SJSA1 (cell line): ENCODE results near the gene ITPR2. TPM values are rescaled to one million over a fixed set of nuclear protein-coding genes. Genes with fewer than 3 reads are reported as not detected.
A peak's percentile ranks its signal among the peaks of the same experiment; 100 is the strongest.
"Not testable (repeated sequence)": the region's sequence is repeated elsewhere in the genome, so short reads cannot be mapped to it uniquely, and the experiment has no call there.

Experiments used
- DNase-seq, 2 experiments: peaks; one replicate each; pipeline ENCODE4 v3.0.0-alpha.2; 2015 to 2020; ENCODE audit warnings: low spot score in 2 of 2, low read depth in 1 of 2
- H3K27ac ChIP-seq: fragments of 250-450 bp; sonication (Bioruptor Pico); 2 replicates; pipeline ENCODE4 v1.5.1; 2020; ENCODE audit warnings: mild to moderate bottlenecking, moderate library complexity
- H3K27me3 ChIP-seq: fragments of 250-450 bp; sonication (Bioruptor Pico); replicated peaks from 2 replicates; pipeline ENCODE4 v1.5.1; 2020; ENCODE audit warnings: mild to moderate bottlenecking, moderate library complexity
- H3K36me3 ChIP-seq: fragments of 250-450 bp; sonication (Bioruptor Pico); 2 replicates; pipeline ENCODE4 v1.5.1; 2020; ENCODE audit warnings: mild to moderate bottlenecking
- H3K4me1 ChIP-seq: fragments of 250-450 bp; sonication (Bioruptor Pico); replicated peaks from 2 replicates; pipeline ENCODE4 v1.6.1; 2021; ENCODE audit warnings: mild to moderate bottlenecking
- H3K4me3 ChIP-seq: fragments of 250-450 bp; sonication (Bioruptor Pico); 2 replicates; pipeline ENCODE4 v1.5.1; 2020; ENCODE audit warnings: mild to moderate bottlenecking
- H3K9me3 ChIP-seq: fragments of 250-450 bp; sonication (Bioruptor Pico); replicated peaks from 2 replicates; pipeline ENCODE4 v1.5.1; 2020; ENCODE audit warnings: mild to moderate bottlenecking
- total RNA-seq: library from RNA; depleted of rRNA; stranded (reverse); fragments of >200 nt; shearing (Covaris generic); gene quantifications from 2 replicates; pipeline ENCODE4 v1.2.3, GENCODE V29; 2014

The ITPR2 gene
- total RNA-seq, 1 experiment from 2014 or later, result 82.3 TPM

DNA sequence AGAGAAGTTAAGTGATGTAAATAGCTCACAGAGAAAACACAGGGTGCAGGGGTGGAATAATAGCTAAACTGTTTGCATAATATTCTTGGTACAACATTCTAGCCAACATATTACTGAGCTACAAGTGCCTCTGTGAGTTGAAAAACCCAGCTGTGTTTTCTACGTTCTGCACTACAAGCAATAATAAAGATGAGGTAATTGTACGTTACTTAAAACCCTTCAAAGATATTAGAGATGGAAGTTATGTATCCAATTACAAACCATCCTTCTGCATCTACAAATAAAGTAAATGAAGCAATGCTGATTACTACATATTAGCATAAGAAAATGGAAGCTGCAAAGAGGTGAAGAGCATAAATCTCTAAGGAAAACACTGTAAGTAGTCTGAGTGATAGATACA, 366.3 kb downstream of the ITPR2 start:
- H3K27me3 ChIP-seq, result no peaks in the 10 kb centered on the region
- H3K36me3 ChIP-seq, result peaks cover 22% of the 10 kb centered on the region
- H3K4me3 ChIP-seq, result no peak overlapping the region
- no peaks in the 10 kb centered on the region for H3K4me1 ChIP-seq
- no peaks in the 10 kb centered on the region for H3K9me3 ChIP-seq
- H3K27ac ChIP-seq, result no peak overlapping the region
- no peak for DNase-seq

DNA sequence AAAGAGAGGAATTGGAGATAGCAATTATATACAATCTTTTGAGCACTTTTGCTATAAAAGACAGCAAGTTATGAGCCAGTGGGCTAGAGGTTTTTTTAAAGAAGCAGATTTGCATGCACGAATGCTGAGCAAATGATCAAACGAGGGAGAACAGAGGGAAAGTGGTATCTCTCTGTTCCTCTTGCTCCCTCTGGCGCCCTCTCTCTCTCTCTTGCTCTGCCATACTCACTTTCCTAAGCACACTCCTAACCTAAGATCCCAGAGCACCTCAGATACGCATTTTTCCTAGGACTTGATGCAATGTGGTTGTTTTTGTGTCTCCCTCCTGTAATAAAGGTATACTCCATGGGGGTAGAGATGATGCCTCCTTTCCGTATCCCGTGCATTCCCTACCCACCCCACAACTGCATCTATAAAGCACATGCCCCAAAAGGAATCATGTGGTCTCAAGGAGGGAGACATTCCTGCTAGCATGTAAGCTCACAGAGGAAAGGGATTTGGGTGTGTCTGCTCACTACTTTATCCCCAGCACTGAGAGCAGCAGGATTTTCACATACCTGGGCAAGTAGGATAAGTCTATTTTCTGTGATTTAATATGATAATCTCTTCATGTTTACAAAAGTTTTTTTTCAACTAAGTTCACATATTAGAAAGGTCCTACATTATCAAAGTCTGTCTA, 367.4 kb downstream of the ITPR2 start:
- H3K27me3 ChIP-seq, result no peaks in the 10 kb centered on the region
- H3K9me3 ChIP-seq, result no peaks in the 10 kb centered on the region
- H3K4me3 ChIP-seq, result no peak overlapping the region
- peaks cover 17% of the 10 kb centered on the region for H3K36me3 ChIP-seq
- no peak overlapping the region for H3K27ac ChIP-seq
- H3K4me1 ChIP-seq, result no peaks in the 10 kb centered on the region
- no peak for DNase-seq

DNA sequence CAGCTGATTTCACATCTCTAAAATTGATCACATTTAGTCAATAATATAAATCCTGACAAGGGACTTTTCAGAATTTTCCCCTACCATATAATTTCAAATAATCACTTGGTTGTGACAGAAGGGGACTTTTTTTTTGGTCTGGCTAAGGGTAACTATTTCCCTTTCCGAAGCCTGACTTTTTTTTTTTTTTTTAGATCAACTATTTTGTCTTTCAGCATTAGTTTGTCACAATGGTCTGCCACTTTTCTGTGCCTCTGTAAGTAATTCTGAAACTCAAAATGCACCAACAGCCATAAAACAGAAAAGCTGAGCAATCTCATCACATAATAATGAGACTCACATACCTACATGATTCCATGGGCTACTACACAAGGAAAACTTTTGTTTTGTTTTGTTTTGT, 371.2 kb downstream of the ITPR2 start:
- H3K27me3 ChIP-seq, result no peaks in the 10 kb centered on the region
- H3K4me3 ChIP-seq, result no peak overlapping the region
- H3K4me1 ChIP-seq, result no peaks in the 10 kb centered on the region
- no peak overlapping the region for H3K27ac ChIP-seq
- no peaks in the 10 kb centered on the region for H3K9me3 ChIP-seq
- peaks cover 24% of the 10 kb centered on the region for H3K36me3 ChIP-seq
- DNase-seq, result no peak

DNA sequence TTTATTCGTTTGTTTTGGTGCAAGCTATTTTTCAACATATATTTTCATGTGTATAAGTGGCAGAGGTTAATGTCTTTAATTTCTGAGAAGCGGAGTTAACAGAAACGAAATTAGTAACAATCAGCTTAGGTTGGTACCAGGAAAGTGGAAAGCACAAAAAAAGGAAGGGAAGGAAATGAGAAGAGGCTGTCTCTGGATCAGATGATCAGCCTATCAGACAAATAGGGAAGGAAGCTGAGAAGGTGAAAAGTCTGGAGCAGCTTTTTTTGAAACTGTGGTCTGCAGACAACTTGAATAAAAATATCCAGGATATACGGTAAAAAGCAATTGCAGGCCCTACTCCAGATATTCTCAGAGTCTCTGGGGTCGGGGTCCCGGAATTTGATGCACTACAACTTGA, 372.6 kb downstream of the ITPR2 start:
- H3K27me3 ChIP-seq, result no peaks in the 10 kb centered on the region
- H3K9me3 ChIP-seq, result no peaks in the 10 kb centered on the region
- no peaks in the 10 kb centered on the region for H3K4me1 ChIP-seq
- no peak for DNase-seq
- no peak overlapping the region for H3K4me3 ChIP-seq
- no peak overlapping the region for H3K27ac ChIP-seq
- peaks cover 17% of the 10 kb centered on the region for H3K36me3 ChIP-seq

DNA sequence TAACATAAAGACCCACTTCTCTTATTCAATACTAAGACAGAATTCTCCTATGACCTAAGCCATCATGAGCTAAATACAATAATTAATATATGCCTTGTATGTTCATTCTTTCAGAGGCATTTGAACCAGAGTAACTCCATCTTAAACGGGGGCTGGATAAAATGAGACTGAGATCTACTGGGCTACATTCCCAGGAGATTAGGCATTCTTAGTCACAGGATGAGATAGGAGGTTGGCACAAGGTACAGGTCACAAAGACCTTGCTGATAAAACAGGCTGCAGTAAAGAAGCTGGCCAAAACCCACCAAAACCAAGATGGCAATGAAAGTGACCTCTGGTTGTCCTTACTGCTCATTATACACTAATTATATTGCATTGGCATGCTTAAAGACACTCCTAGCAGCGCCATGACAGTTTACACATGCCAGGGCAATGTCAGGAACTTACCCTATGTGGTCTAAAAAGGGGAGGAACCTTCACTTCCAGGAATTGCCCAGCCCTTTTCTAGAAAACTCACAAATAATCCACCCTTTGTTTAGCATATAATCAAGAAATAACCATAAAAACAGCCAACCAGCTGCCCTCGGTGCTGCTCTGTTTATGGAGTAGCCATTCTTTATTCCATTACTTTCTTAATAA, 376.9 kb downstream of the ITPR2 start:
- Histone ChIP-seq H3K4me3 (no peak overlapping the region), H3K27ac (no peak overlapping the region), H3K36me3 (peaks cover 16% of the 10 kb centered on the region), H3K27me3 (no peaks in the 10 kb centered on the region), H3K9me3 (no peaks in the 10 kb centered on the region), H3K4me1 (no peaks in the 10 kb centered on the region)
- no peak for DNase-seq

DNA sequence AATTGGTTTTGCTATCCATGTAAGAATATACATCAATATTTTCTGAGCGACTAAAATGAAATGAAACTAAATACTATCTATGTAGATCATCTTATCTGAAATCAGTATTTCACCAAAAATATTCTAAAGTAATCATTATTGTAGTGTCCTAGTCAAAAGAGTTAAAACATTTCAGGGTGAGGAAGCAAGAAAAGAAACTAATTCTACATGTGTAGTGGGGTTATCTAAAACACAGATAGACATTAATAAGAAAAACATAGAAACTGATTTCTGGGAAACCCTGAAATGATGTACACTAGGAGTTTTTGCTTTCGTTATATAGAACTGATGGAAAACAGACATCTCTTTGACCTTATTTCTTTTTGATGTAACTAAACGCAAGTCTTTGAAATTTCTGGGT, 379.7 kb downstream of the ITPR2 start:
- Histone ChIP-seq H3K27me3 (no peaks in the 10 kb centered on the region), H3K4me3 (no peak overlapping the region), H3K9me3 (no peaks in the 10 kb centered on the region), H3K27ac (no peak overlapping the region), H3K36me3 (peaks cover 18% of the 10 kb centered on the region; the same call in 1 of the 2 replicates), H3K4me1 (no peaks in the 10 kb centered on the region)
- no peak for DNase-seq

DNA sequence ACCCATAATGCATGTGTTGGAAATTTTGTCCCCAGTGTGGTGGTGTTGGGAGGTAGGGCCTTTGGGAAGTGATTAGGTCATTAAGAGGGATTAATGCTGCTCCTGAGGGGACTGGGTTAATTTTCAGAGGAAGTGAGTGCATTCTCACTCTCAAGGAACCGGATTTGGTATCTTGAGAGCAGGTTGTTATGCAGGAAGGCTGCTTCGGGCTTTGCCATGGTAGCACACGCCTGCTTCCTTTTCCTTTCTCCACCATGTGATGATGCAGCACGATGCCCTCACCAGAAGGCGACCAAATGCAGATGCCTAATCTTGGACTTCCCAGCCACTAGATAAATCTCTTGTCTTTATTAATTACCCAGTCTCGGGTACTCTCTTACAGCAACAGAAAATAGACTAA, 380.5 kb downstream of the ITPR2 start:
- DNase-seq, result no peak
- peaks cover 14% of the 10 kb centered on the region; the same call in 1 of the 2 replicates for H3K36me3 ChIP-seq

DNA sequence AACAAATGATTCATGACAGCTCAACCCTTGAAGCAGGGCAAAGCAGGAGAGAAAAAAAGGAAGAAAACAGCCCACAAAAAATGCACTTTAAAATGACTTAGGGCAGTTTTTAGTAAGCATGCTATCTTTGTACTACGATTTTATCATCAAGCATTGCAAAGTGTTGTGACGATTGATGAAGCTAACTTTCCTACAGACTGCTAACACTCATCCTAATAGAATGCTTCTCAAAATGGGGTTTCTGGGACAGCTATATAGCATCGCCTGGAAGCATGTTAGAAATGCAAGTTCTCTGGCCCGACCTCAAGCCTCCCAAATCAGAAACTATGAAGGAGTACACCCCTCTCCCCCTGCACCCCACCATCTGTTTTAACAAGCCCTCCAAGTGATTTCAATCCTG, 381.2 kb downstream of the ITPR2 start:
- Histone ChIP-seq H3K27me3 (no peaks in the 10 kb centered on the region), H3K4me1 (no peaks in the 10 kb centered on the region), H3K4me3 (no peak overlapping the region), H3K36me3 (peaks cover 12% of the 10 kb centered on the region; the same call in 1 of the 2 replicates), H3K9me3 (no peaks in the 10 kb centered on the region), H3K27ac (no peak overlapping the region)
- no peak for DNase-seq

More for the DNA sequence above, 380.5 kb downstream of the ITPR2 start:
- no peak overlapping the region for H3K4me3 ChIP-seq
- H3K9me3 ChIP-seq, result no peaks in the 10 kb centered on the region
- H3K27ac ChIP-seq, result no peak overlapping the region
- no peaks in the 10 kb centered on the region for H3K27me3 ChIP-seq
- no peaks in the 10 kb centered on the region for H3K4me1 ChIP-seq

DNA sequence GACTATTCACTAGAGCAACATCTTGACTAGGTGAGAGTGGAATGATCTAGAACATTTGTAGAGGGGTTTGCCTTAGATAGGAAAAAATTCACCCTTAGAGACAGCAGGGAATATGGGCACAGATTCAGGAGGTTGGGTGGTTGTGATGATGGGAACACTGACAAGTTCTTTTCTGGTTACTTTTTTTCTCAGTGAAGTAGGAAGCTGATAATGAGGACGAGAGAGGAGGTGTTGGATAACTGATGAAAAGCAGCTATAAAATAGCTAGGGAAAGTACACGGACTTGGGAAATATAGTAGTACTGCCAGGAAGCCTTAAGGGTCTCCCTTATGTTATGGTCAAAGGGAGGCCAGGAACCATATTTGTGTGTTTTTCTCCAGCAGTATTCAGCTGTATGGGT, 387.1 kb downstream of the ITPR2 start:
- Histone ChIP-seq H3K36me3 (peaks cover 17% of the 10 kb centered on the region), H3K4me1 (no peaks in the 10 kb centered on the region), H3K27me3 (no peaks in the 10 kb centered on the region), H3K27ac (no peak overlapping the region), H3K4me3 (no peak overlapping the region), H3K9me3 (no peaks in the 10 kb centered on the region)
- no peak for DNase-seq

DNA sequence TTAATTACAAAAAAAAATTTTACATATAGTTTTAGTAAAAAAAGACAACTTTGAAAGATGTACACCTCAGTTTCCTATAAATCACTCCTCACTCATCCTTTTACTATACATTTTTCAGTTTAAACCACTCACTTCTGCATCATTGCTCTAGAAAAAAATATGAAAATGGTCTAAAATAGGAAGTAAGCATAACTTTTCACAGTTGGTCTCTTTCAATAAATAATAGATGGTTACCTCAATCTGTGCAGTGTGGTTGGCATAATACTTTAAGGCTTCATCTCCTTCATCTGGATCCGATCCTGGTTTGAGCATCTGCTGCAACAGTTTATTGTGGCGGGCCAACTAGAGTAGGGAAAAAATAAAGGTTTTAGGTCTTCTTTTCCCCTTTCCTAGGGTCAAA, 389.7 kb downstream of the ITPR2 start:
- Histone ChIP-seq H3K36me3 (peaks cover 32% of the 10 kb centered on the region), H3K9me3 (no peaks in the 10 kb centered on the region), H3K27me3 (no peaks in the 10 kb centered on the region), H3K4me3 (no peak overlapping the region), H3K27ac (no peak overlapping the region), H3K4me1 (no peaks in the 10 kb centered on the region)
- DNase-seq, result no peak

DNA sequence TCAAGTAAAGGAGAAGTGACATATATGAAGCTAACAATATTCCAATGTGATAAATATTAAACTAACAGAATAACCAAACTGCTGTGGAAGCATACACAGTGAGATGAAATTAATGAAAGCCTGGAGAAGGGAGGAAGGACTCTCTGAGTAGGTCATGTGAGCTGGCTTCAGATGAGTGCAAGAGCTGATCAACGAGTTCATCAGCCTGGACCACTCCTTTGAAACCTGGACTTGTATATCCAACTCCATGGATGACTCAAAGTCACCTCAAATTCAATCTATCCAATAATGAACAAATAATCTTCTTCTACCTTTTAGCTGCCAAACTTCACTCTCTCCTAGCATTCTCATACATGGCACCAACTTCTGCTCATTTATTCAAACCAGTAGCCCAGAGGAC, 391.6 kb downstream of the ITPR2 start:
- no peak for DNase-seq
- H3K27ac ChIP-seq, result no peak overlapping the region
- H3K9me3 ChIP-seq, result no peaks in the 10 kb centered on the region
- peaks cover 38% of the 10 kb centered on the region for H3K36me3 ChIP-seq
- no peaks in the 10 kb centered on the region for H3K4me1 ChIP-seq
- H3K4me3 ChIP-seq, result no peak overlapping the region
- H3K27me3 ChIP-seq, result no peaks in the 10 kb centered on the region

DNA sequence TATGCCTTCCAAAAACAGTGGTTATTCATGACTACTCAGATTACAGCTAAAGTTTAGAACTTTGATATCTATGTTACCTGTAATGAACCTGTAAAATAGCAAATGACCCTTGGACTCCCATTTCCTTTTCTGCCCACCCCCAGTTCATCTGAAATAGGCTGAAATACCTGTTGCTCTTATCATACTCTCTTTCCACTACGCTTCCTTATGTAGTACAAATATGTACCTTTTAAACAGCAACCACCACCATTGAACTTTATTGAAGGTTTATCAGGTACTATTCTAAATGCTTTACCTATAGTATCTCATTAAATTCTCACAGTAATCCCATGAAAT, 398.0 kb downstream of the ITPR2 start:
- Histone ChIP-seq H3K36me3 (peaks cover 45% of the 10 kb centered on the region), H3K27ac (no peak overlapping the region), H3K27me3 (no peaks in the 10 kb centered on the region), H3K9me3 (no peaks in the 10 kb centered on the region), H3K4me3 (no peak overlapping the region), H3K4me1 (peaks cover 8% of the 10 kb centered on the region)
- no peak for DNase-seq

DNA sequence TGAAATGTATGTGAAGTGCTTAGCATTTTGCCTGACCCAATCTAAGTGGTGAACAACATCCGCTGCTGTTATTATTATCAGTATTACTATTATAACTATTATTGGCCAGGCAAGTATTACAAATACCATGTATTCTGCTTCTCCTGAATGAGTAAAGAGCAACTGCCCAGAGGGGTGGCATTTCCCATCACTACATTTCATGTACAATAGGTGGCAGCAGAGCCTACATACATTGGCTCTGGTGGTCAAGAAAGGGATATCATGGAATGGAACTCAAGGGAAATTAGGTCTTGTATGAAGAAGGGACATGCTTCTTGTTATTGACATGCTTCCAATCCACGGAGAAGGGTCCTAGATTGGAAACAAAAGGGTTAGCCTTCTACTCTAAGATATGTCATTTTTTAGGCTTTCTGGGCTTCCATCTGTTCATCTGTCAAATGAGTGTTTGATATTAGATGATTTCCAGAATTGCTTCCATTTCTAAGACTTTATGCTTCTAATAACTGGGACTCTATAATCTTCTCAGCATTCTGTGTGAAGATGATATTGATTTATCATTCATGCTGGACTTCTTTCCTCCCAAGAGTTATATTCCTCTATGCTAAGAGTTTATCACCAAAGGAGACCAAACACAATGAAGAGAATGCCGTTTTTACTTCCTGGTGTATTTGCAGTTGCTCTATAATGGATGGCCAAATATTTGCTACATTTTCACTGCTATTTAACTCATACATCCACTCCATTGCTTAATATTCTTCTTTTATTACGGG, 398.5 kb downstream of the ITPR2 start:
- Histone ChIP-seq H3K36me3 (peaks cover 43% of the 10 kb centered on the region), H3K4me3 (no peak overlapping the region), H3K27ac (no peak overlapping the region), H3K9me3 (no peaks in the 10 kb centered on the region), H3K4me1 (peaks cover 8% of the 10 kb centered on the region), H3K27me3 (no peaks in the 10 kb centered on the region)
- peak in 1 of 2 experiments; percentile 31 for DNase-seq

DNA sequence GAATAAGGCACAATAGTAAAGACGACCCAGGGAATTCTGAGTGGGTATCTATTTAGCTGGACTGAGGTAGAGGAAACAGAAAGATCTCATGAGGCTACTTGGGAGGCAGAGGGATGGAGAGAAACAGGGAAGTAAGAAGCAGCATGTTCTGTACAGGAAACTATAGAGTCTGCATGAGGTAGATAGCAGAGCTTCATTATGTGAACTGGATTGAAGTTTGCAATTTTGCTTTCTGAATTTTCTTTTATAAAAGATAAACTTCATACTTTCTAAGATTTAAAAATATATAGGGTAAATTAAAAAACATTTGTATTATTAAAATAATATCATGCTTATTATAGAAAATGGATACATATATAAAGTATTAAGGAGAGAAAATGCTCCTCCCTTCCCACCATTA, 399.3 kb downstream of the ITPR2 start:
- H3K4me1 ChIP-seq, result peaks cover 13% of the 10 kb centered on the region
- peaks cover 39% of the 10 kb centered on the region for H3K36me3 ChIP-seq
- not testable (repeated sequence) for H3K27ac ChIP-seq, H3K27me3 ChIP-seq, H3K9me3 ChIP-seq, DNase-seq, H3K4me3 ChIP-seq
